ENCODE measurements around the gene ACTL9. TPM values are rescaled to one million over a fixed set of nuclear protein-coding genes. Genes with fewer than 3 reads are reported as not detected.

The ACTL9 gene
- total RNA-seq, 1 donor from 2014 or later: not detected

GRCh38 chr19:8684001-8684902, 14.3 kb downstream of the ACTL9 start:
- no peak for DNase-seq (ENCODE audit: low read depth in 2 of 2)

- DNase-seq (ENCODE audit: low read depth in 2 of 2): no peak
Observed at GRCh38 chr19:8682931-8683330, 15.7 kb downstream of the ACTL9 start.

GRCh38 chr19:8682472-8682871, 16.1 kb downstream of the ACTL9 start:
- DNase-seq (ENCODE audit: low read depth in 2 of 2): no peak

- DNase-seq (ENCODE audit: low read depth in 2 of 2): no peak
Observed at GRCh38 chr19:8681345-8682029, 17.1 kb downstream of the ACTL9 start.

GRCh38 chr19:8680676-8681344, 17.8 kb downstream of the ACTL9 start:
- no peak for DNase-seq (ENCODE audit: low read depth in 2 of 2)

GRCh38 chr19:8678244-8678807, 20.3 kb downstream of the ACTL9 start:
- no peak for DNase-seq (ENCODE audit: low read depth in 2 of 2)

GRCh38 chr19:8675066-8675465, 23.5 kb downstream of the ACTL9 start:
- no peak for DNase-seq (ENCODE audit: low read depth in 2 of 2)

GRCh38 chr19:8673276-8673891, 25.2 kb downstream of the ACTL9 start:
- no peak for DNase-seq (ENCODE audit: low read depth in 2 of 2)

GRCh38 chr19:8666814-8667405, 31.7 kb downstream of the ACTL9 start:
- DNase-seq (ENCODE audit: low read depth in 2 of 2): no peak

- no peak for DNase-seq (ENCODE audit: low read depth in 2 of 2)
Observed at GRCh38 chr19:8665468-8666213, 33.0 kb downstream of the ACTL9 start.

GRCh38 chr19:8664671-8665057, 33.9 kb downstream of the ACTL9 start:
- no peak for DNase-seq (ENCODE audit: low read depth in 2 of 2)

GRCh38 chr19:8663920-8664670, 34.5 kb downstream of the ACTL9 start:
- no peak for DNase-seq (ENCODE audit: low read depth in 2 of 2)

- DNase-seq (ENCODE audit: low read depth in 2 of 2): no peak
Observed at GRCh38 chr19:8662263-8662662, 36.3 kb downstream of the ACTL9 start.

GRCh38 chr19:8659905-8660304, 38.7 kb downstream of the ACTL9 start:
- no peak for DNase-seq (ENCODE audit: low read depth in 2 of 2)

- no peak for DNase-seq (ENCODE audit: low read depth in 2 of 2)
Observed at GRCh38 chr19:8657869-8658268, 40.7 kb downstream of the ACTL9 start.

- DNase-seq (ENCODE audit: low read depth in 2 of 2): no peak
Observed at GRCh38 chr19:8655340-8655709, 43.3 kb downstream of the ACTL9 start.

GRCh38 chr19:8654591-8655339, 43.8 kb downstream of the ACTL9 start:
- peak; percentile 47 to 62 for DNase-seq (ENCODE audit: low read depth in 2 of 2)

- DNase-seq (ENCODE audit: low read depth in 2 of 2): no peak
Observed at GRCh38 chr19:8648240-8648639, 50.4 kb downstream of the ACTL9 start.

All from lung microvascular endothelial cell (primary cell).